Tibial nerve (tissue), 4 donors: ENCODE measurements around the gene SSR3.

Experiments used
- EP300 ChIP-seq, 2 donors: sonication (generic); formaldehyde crosslinking; IDR thresholded peaks; one replicate each; pipeline ENCODE4 v1.6.1; 2017; ENCODE audit warnings: antibody characterized with exemption in 2 of 2, mild to moderate bottlenecking in 1 of 2
- POLR2A ChIP-seq, 2 donors: fragments of 450-650 bp; IDR thresholded peaks; one replicate each; pipeline ENCODE4 v1.6.1; 2017; ENCODE audit warnings: antibody characterized with exemption in 2 of 2, mild to moderate bottlenecking in 2 of 2, moderate library complexity in 2 of 2
- TF ChIP-seq, protein P1 (sequence below), 5 experiments: fragments of 200-600 bp in 3 of 5; fragments of 450-650 bp in 2 of 5; sonication (generic) in 3 of 5; IDR thresholded peaks; one replicate each; pipeline ENCODE4 v1.5.1; 2016 to 2019; ENCODE audit warnings: antibody characterized with exemption in 5 of 5, mild to moderate bottlenecking in 3 of 5, moderate library complexity in 2 of 5

DNA sequence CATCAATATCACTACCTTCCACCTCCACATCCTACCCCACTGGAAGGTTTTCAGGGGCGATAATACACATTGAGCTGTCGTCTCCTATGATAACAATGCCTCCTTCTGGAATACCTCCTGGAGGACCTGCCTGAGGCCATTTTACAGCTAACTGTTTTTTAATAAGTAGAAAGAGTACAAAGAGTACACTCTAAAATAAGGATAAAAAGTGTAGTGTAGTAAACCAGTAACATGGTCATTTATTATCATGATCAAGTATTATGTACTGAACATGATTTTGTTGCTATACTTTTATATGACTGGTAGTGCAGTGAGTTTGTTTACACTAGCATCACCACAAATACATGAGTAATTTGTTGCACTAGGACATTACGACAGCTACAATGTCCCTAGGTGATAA lies 46.6 kb upstream of the SSR3 start:
- TF ChIP-seq, protein P1, sequence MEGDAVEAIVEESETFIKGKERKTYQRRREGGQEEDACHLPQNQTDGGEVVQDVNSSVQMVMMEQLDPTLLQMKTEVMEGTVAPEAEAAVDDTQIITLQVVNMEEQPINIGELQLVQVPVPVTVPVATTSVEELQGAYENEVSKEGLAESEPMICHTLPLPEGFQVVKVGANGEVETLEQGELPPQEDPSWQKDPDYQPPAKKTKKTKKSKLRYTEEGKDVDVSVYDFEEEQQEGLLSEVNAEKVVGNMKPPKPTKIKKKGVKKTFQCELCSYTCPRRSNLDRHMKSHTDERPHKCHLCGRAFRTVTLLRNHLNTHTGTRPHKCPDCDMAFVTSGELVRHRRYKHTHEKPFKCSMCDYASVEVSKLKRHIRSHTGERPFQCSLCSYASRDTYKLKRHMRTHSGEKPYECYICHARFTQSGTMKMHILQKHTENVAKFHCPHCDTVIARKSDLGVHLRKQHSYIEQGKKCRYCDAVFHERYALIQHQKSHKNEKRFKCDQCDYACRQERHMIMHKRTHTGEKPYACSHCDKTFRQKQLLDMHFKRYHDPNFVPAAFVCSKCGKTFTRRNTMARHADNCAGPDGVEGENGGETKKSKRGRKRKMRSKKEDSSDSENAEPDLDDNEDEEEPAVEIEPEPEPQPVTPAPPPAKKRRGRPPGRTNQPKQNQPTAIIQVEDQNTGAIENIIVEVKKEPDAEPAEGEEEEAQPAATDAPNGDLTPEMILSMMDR (IDR thresholded peaks at IDR 0.05), result no peak
- TF ChIP-seq EP300 (IDR thresholded peaks at IDR 0.05), result no peak
- no peak for TF ChIP-seq POLR2A (IDR thresholded peaks at IDR 0.05)
